PC-9 (cell line): Measurements from ENCODE around the gene MYO5B. TPM values are rescaled to one million over a fixed set of nuclear protein-coding genes. Genes with fewer than 3 reads are reported as not detected.

ENCODE experiments used
- BruUV-seq: library from RNA; stranded (reverse); fragments of 400-500 nt; replicated peaks from 2 replicates; lab custom pipeline; 2021; lab: Mats Ljungman, UMichigan
- CTCF ChIA-PET: fragments of 300-600 bp; sonication (Branson Sonifier 250); formaldehyde crosslinking; loops from one replicate; lab custom pipeline; 2022; ENCODE audit warnings: antibody characterized with exemption; lab: Charles Lee
- POLR2A ChIA-PET: fragments of 300-600 bp; sonication (Branson Sonifier 250); formaldehyde crosslinking; loops from one replicate; lab custom pipeline; 2022; ENCODE audit warnings: antibody characterized with exemption; ENCODE audit not compliant: unreplicated experiment; lab: Charles Lee
- DNase-seq, 2 experiments: peaks; one replicate each; pipeline versions ENCODE4 v3.0.0 to v3.0.0-alpha.2; 2015 to 2022; ENCODE audit warnings: mixed read lengths in 1 of 2
- H2AFZ ChIP-seq: fragments of 200-600 bp; sonication (generic); 2 replicates; pipeline ENCODE4 v1.8.1; 2017; ENCODE audit warnings: antibody characterized with exemption
- H3F3A ChIP-seq: fragments of 200-600 bp; sonication (generic); 2 replicates; pipeline ENCODE4 v1.8.1; 2017; ENCODE audit warnings: antibody characterized with exemption, mild to moderate bottlenecking, low read depth; ENCODE audit not compliant: insufficient read depth
- H3K27ac ChIP-seq: fragments of 200-600 bp; sonication (generic); 2 replicates; pipeline ENCODE4 v1.6.1; 2016; ENCODE audit warnings: mixed run types
- H3K27me3 ChIP-seq: fragments of 200-600 bp; sonication (generic); 2 replicates; pipeline ENCODE4 v1.6.1; 2016; ENCODE audit warnings: low read depth, mixed run types; ENCODE audit not compliant: insufficient read depth
- H3K36me3 ChIP-seq: fragments of 200-600 bp; sonication (generic); 2 replicates; pipeline ENCODE4 v1.6.1; 2016; ENCODE audit warnings: low read depth, mixed run types
- H3K4me1 ChIP-seq: fragments of 200-600 bp; sonication (generic); replicated peaks from 2 replicates; pipeline ENCODE4 v1.6.1; 2016; ENCODE audit warnings: mixed run types; ENCODE audit not compliant: insufficient read depth
- H3K4me2 ChIP-seq: fragments of 200-600 bp; sonication (generic); 2 replicates; pipeline ENCODE4 v1.6.1; 2017; ENCODE audit warnings: mixed run types
- H3K4me3 ChIP-seq: fragments of 200-600 bp; sonication (generic); 2 replicates; pipeline ENCODE4 v1.6.1; 2016; ENCODE audit warnings: mixed run types
- H3K79me2 ChIP-seq: fragments of 200-600 bp; sonication (generic); 2 replicates; pipeline ENCODE4 v1.6.1; 2017; ENCODE audit warnings: low read depth, mixed run types
- H3K9me2 ChIP-seq: fragments of 200-600 bp; sonication (generic); 2 replicates; pipeline ENCODE4 v1.8.1; 2017; ENCODE audit warnings: mild to moderate bottlenecking; ENCODE audit not compliant: insufficient read depth
- H3K9me3 ChIP-seq: fragments of 200-600 bp; sonication (generic); 2 replicates; pipeline ENCODE4 v1.8.1; 2016; ENCODE audit warnings: low read depth; ENCODE audit not compliant: insufficient read depth
- H4K20me1 ChIP-seq: fragments of 200-600 bp; sonication (generic); 2 replicates; pipeline ENCODE4 v1.8.1; 2017; ENCODE audit not compliant: insufficient read depth
- CTCF ChIP-seq: fragments of 200-600 bp; sonication (generic); conservative IDR thresholded peaks from 2 replicates; pipeline ENCODE4 v1.6.1; 2017; ENCODE audit warnings: mixed run types, antibody characterized with exemption, mild to moderate bottlenecking, moderate library complexity
- EZH2 ChIP-seq: fragments of 200-600 bp; sonication (generic); IDR thresholded peaks from 2 replicates; pipeline ENCODE4 v1.8.0; 2017; ENCODE audit warnings: antibody characterized with exemption, low read depth
- intact Hi-C: fragments of 100-400 bp; cut with micrococcal nuclease; formaldehyde crosslinking; loops from one replicate; pipeline ENCODE4 v1.10.0; 2022; ENCODE audit not compliant: unreplicated experiment
- total RNA-seq: library from RNA; stranded (reverse); gene quantifications from 2 replicates; pipeline ENCODE4 v1.2.3, GENCODE V29; 2021

MYO5B gene
- total RNA-seq, 1 experiment from 2014 or later, result 25.4 TPM

DNA sequence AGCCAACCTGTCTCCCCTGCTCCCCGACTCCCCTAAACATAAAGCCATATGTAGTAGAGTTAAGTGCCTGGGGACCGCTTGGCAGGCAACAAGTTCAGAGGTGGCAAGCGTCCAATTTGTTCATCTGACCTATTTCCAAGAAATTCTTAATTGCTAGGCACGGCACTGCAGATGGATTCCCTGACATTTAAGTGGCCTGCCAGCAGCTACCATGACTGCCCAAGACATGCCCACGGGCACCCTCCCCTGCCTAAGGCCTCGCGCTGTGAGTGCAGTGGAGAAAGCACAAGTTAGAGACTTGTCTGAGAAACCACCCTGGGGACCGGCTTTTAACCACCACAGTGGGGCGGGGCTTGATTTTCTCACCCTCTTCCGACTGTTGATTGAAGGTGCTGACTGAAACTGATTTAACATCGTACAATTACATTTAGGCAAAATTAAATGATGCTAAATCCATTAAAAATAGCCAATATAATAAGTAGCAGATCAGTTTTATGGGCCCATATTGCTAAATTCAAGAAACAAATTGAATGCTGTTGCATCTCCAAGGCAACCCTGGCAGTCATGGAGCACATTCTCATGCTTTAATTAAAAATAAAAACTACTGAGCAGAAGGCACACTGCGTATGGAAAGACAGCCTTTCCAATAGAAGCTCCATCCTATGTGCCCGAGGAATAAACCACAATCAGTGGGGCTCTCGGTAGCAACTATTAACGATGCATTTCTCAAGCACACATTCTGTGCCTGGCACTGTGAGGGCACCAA lies 218.0 kb downstream of the MYO5B start:
- Histone ChIP-seq H3K4me1 (no peaks in the 10 kb centered on the region), H3K4me3 (no peak overlapping the region), H3K9me3 (no peaks in the 10 kb centered on the region), H2AFZ (no peak overlapping the region), H3K4me2 (no peak overlapping the region), H3F3A (no peaks in the 10 kb centered on the region), H3K27me3 (no peaks in the 10 kb centered on the region), H3K9me2 (no peaks in the 10 kb centered on the region), H3K36me3 (no peaks in the 10 kb centered on the region), H4K20me1 (no peaks in the 10 kb centered on the region), H3K27ac (no peak overlapping the region), H3K79me2 (no peaks in the 10 kb centered on the region)
- CTCF ChIA-PET, result no interaction called here
- no peak for DNase-seq
- POLR2A ChIA-PET, result no interaction called here
- TF ChIP-seq EZH2 (no peak), CTCF (no peak)
- BruUV-seq, result no TSS peak
- intact Hi-C loops, result no loop called here

- Histone ChIP-seq H3K4me2 (no peak overlapping the region), H2AFZ (no peak overlapping the region), H3K79me2 (no peaks in the 10 kb centered on the region), H4K20me1 (no peaks in the 10 kb centered on the region), H3K4me3 (no peak overlapping the region), H3F3A (no peaks in the 10 kb centered on the region), H3K27me3 (no peaks in the 10 kb centered on the region), H3K4me1 (no peaks in the 10 kb centered on the region), H3K36me3 (no peaks in the 10 kb centered on the region), H3K27ac (no peak overlapping the region), H3K9me2 (no peaks in the 10 kb centered on the region), H3K9me3 (no peaks in the 10 kb centered on the region)
- no peak for DNase-seq
- intact Hi-C loops, result no loop called here
- ChIA-PET POLR2A (no interaction called here), CTCF (no interaction called here)
- no peak for TF ChIP-seq EZH2
- no TSS peak for BruUV-seq
Measured at GRCh38 chr18:49976001-49976400, 218.9 kb downstream of the MYO5B start.

- no peaks in the 10 kb centered on the region for H3K9me2 ChIP-seq
- no peaks in the 10 kb centered on the region for H3K9me3 ChIP-seq
- intact Hi-C loops, result no loop called here
- no peak overlapping the region for H3K27ac ChIP-seq
- ChIA-PET POLR2A (no interaction called here), CTCF (no interaction called here)
- BruUV-seq, result no TSS peak
- no peaks in the 10 kb centered on the region for H3K27me3 ChIP-seq
- H3K4me3 ChIP-seq, result no peak overlapping the region
- no peaks in the 10 kb centered on the region for H3K4me1 ChIP-seq
- TF ChIP-seq CTCF, result no peak
- no peak for TF ChIP-seq EZH2
- no peaks in the 10 kb centered on the region for H3F3A ChIP-seq
- H2AFZ ChIP-seq, result no peak overlapping the region
- H3K79me2 ChIP-seq, result no peaks in the 10 kb centered on the region
- H4K20me1 ChIP-seq, result no peaks in the 10 kb centered on the region
- DNase-seq, result no peak
- no peaks in the 10 kb centered on the region for H3K36me3 ChIP-seq
- no peak overlapping the region for H3K4me2 ChIP-seq
Measured at GRCh38 chr18:49974079-49974478, 220.9 kb downstream of the MYO5B start.

- Histone ChIP-seq H3K27me3 (no peaks in the 10 kb centered on the region), H3K4me2 (no peak overlapping the region), H3K27ac (no peak overlapping the region), H3K4me1 (no peaks in the 10 kb centered on the region), H3K79me2 (no peaks in the 10 kb centered on the region), H3K9me3 (no peaks in the 10 kb centered on the region), H2AFZ (no peak overlapping the region), H4K20me1 (no peaks in the 10 kb centered on the region), H3K36me3 (no peaks in the 10 kb centered on the region), H3K4me3 (no peak overlapping the region), H3F3A (no peaks in the 10 kb centered on the region), H3K9me2 (no peaks in the 10 kb centered on the region)
- ChIA-PET POLR2A (no interaction called here), CTCF (no interaction called here)
- intact Hi-C loops, result no loop called here
- TF ChIP-seq CTCF (no peak), EZH2 (no peak)
- DNase-seq, result no peak
- BruUV-seq, result no TSS peak
Measured at GRCh38 chr18:49973592-49973991, 221.4 kb downstream of the MYO5B start.
